SKM-1 treated with dmso at 0.1 percent for 144 hours (cell line): ENCODE measurements around the gene FAM167B.

ENCODE experiments used
- DNase-seq: peaks from one replicate; lab custom pipeline; 2025; ENCODE audit not compliant: unreplicated experiment; lab: John Stamatoyannopoulos, UW

Gene FAM167B

GRCh38 chr1:32246888-32247273 lies at the start of gene FAM167B:
Gene FAM167B, plus strand, starts transcription at chr1:32247222. Its CDS starts 200 bp downstream, at chr1:32247422.
- DNase-seq, result no peak

DNA sequence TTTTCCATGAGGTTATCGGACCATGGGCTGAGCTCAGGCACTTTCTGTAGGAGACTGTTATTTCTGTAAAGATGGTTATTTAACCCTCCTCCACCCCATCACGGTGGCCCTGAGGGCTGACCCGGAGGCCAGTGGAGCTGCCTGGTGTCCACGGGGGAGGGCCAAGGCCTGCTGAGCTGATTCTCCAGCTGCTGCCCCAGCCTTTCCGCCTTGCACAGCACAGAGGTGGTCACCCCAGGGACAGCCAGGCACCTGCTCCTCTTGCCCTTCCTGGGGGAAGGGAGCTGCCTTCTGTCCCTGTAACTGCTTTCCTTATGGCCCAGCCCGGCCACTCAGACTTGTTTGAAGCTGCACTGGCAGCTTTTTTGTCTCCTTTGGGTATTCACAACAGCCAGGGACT lies 49.2 kb upstream of the FAM167B start:
- no peak for DNase-seq

DNA sequence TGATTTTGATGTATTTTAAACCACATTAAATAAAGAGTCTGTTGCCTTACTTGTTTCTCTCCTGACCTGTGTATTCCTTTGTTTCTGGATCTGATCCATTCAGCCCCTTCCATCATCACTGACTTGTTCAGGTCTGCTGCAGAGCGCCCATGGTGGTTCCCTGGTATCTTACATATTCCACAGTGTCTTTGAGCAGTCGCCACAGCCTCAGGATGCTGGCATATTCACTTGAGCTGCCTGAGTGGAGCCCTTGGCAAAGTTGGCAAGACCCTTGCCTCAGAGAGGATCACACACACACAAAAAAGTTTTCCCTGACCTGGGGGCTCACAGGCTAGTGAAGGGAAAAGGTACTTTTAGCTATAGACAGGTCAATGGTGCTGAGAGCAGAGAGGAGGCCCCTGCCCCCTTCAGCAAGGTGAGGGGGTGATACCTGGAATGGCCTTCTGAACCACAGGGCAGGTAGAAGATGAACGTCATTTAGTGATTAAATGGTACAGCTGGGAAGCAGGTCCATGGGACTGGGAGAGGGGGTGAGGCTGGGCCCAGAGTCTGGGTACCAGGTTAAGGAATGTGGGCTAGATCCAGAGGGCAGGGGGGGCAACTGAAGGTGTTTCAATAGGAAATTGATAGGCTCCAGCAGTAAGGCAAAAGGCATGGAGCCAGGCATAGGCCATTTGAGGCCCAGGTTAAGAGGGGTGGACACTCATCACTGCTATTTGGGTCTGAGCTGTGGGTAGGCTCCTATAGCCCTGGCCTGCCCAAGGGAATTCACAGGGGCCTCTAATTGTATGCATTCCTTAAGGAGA lies 48.6 kb upstream of the FAM167B start:
- DNase-seq, result no peak

- no peak for DNase-seq
Measured at GRCh38 chr1:32199043-32199716, 47.8 kb upstream of the FAM167B start.

GRCh38 chr1:32199717-32200072 lies 47.3 kb upstream of the FAM167B start:
- no peak for DNase-seq

GRCh38 chr1:32200226-32201010 lies 46.6 kb upstream of the FAM167B start, which contains the start of gene CCDC28B:
Gene CCDC28B, plus strand, starts transcription at chr1:32200595. Its CDS starts 1,341 bp downstream, at chr1:32201936.
- DNase-seq, result peak; percentile 56

DNA sequence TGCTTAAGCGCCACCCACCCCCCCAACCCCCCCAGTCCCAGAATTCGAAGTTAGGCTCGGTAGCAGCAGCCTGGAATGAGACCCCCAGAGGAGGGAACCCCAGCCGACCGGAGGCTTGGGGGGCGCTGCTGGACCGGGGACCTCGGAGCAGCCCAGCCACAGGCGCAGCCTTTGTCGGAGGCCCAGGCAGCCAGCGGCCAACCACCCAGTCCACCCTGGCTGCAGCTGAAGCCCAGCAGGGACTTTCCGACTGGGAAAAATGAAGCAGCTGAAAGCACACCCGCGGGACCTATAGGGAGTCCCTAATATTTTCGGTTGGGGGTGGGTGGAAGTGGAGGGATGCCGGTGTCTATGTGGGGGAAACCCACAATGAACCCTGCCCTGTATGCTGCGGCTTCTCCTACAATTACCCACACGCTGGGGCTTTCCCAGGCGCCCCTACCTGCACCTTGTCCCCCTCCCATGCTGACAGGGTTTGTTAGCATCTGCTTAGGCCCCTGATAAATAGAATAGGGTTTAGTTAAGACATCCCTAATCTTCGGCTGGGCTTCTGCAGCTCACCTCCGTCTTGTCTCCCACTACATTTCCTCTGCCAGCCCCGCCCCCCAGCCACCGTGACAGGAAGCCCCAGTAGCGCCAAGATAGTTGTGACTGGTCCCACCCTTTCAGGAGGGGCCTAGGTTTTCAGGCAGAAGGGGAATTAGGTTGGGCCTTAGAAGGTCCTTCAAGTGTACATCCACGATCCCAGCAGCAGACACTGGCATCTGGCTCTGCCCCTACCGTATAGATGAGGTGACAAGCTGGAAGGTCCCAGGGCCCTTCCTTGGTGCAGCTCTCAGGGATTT lies 45.8 kb upstream of the FAM167B start:
- DNase-seq, result no peak

GRCh38 chr1:32204943-32205361 lies 42.1 kb upstream of the FAM167B start:
- no peak for DNase-seq

- DNase-seq, result peak; percentile 60
Measured at GRCh38 chr1:32205401-32206370, 41.3 kb upstream of the FAM167B start, which contains the start of gene IQCC. Gene IQCC, plus strand, starts transcription at chr1:32205671. Its CDS starts 11 bp downstream, at chr1:32205682.

DNA sequence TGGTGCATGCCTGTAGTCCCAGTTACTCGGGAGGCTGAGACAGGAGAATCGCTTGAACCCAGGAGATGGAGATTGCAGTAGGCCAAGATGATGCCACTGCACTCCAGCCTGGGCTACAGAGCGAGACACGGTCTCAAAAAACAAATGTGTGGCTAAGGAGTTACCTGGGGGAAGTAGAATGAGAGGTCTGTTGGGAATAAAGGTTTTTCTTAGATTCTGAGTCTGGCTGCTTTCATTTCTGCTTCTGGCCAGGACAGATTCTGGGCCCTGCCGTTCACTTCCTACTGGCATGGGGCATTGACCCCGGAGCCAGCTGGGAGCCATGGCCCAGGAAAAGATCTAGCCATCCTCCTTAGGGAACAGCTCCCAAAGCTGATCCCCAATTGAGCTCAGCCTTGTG lies 38.6 kb upstream of the FAM167B start:
- no peak for DNase-seq

GRCh38 chr1:32208891-32209328 lies 38.1 kb upstream of the FAM167B start, which contains the start of gene DCDC2B:
Gene DCDC2B, plus strand, starts transcription at chr1:32209089. Its CDS starts 5 bp downstream, at chr1:32209094.
- no peak for DNase-seq

- DNase-seq, result peak; percentile 70
Measured at GRCh38 chr1:32215629-32216480, 31.2 kb upstream of the FAM167B start.

DNA sequence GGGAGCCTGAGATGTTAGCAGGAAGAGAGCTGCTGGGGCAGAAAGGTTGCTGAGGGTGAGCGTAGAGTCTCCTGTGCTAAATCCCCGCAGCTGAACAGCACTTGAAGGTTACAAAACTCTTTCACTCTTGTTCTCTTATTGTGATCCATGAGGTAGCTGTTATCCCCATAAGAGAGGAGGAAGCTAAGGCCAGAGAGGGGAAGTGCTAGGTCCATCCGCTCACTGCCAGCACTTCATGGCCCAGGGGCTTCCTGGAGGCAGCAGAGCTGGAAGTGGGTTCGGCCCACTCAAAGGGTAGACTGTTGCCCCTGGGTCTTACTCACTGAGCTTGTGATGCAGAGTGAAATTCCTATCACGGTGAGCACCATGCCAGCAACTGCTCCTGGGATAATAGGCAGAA lies 30.5 kb upstream of the FAM167B start:
- DNase-seq, result no peak

- no peak for DNase-seq
Measured at GRCh38 chr1:32219022-32219421, 28.0 kb upstream of the FAM167B start.

GRCh38 chr1:32220746-32221580 lies 26.1 kb upstream of the FAM167B start:
- DNase-seq, result no peak

- DNase-seq, result no peak
Measured at GRCh38 chr1:32221581-32221979, 25.4 kb upstream of the FAM167B start.

GRCh38 chr1:32221980-32222755 lies 24.9 kb upstream of the FAM167B start, which contains the start of the genes EIF3I and TMEM234:
Gene EIF3I, plus strand, starts transcription at chr1:32222407. Its CDS starts 35 bp downstream, at chr1:32222442.
Gene TMEM234, minus strand, starts transcription at chr1:32222353. Its CDS starts 31 bp downstream, at chr1:32222322.
- peak; percentile 90 for DNase-seq
